ENCODE results near the gene DLGAP3. TPM values are rescaled to one million over a fixed set of nuclear protein-coding genes. Genes with fewer than 3 reads are reported as not detected.

Gene DLGAP3
- total RNA-seq, 1 experiment from 2014 or later, result 4.5 TPM

GRCh38 chr1:34930702-34931071, 1.2 kb upstream of the DLGAP3 start:
- DNase-seq (ENCODE audit: low spot score), result no peak
- in situ Hi-C loops (cut with HindIII; ENCODE audit: low sequenced_read_pairs), result loop anchor here (10.0 kb wide), 1 partner anchor 54 kb away; the partner anchor contains the start of gene TMEM35B

GRCh38 chr1:34929853-34930701, 627 bp upstream of the DLGAP3 start:
- DNase-seq (ENCODE audit: low spot score), result no peak

GRCh38 chr1:34928699-34929496, 552 bp downstream of the DLGAP3 start:
- no peak for DNase-seq (ENCODE audit: low spot score)

More at GRCh38 chr1:34929853-34930701, 627 bp upstream of the DLGAP3 start:
- in situ Hi-C loops (cut with HindIII; ENCODE audit: low sequenced_read_pairs), result loop anchor here (10.0 kb wide), 1 partner anchor 55 kb away; the partner anchor contains the start of gene TMEM35B

GRCh38 chr1:34928066-34928696, 1.3 kb downstream of the DLGAP3 start:
- peak; percentile 83 for DNase-seq (ENCODE audit: low spot score)
- in situ Hi-C loops (cut with HindIII; ENCODE audit: low sequenced_read_pairs), result no loop called here

More at GRCh38 chr1:34928699-34929496, 552 bp downstream of the DLGAP3 start:
- in situ Hi-C loops (cut with HindIII; ENCODE audit: low sequenced_read_pairs), result no loop called here

GRCh38 chr1:34927316-34927715, 2.1 kb downstream of the DLGAP3 start:
- DNase-seq (ENCODE audit: low spot score), result peak; percentile 4
- in situ Hi-C loops (cut with HindIII; ENCODE audit: low sequenced_read_pairs), result no loop called here

GRCh38 chr1:34926894-34927293, 2.6 kb downstream of the DLGAP3 start:
- DNase-seq (ENCODE audit: low spot score), result peak; percentile 7
- in situ Hi-C loops (cut with HindIII; ENCODE audit: low sequenced_read_pairs), result no loop called here

GRCh38 chr1:34926156-34926555, 3.3 kb downstream of the DLGAP3 start:
- in situ Hi-C loops (cut with HindIII; ENCODE audit: low sequenced_read_pairs), result no loop called here
- DNase-seq (ENCODE audit: low spot score), result peak; percentile 0

- peak; percentile 0 for DNase-seq (ENCODE audit: low spot score)
- in situ Hi-C loops (cut with HindIII; ENCODE audit: low sequenced_read_pairs), result no loop called here
Observed at GRCh38 chr1:34925730-34926129, 3.7 kb downstream of the DLGAP3 start.

- in situ Hi-C loops (cut with HindIII; ENCODE audit: low sequenced_read_pairs), result no loop called here
- DNase-seq (ENCODE audit: low spot score), result peak; percentile 12
Observed at GRCh38 chr1:34924759-34925555, 4.5 kb downstream of the DLGAP3 start.

- DNase-seq (ENCODE audit: low spot score), result peak; percentile 4
- in situ Hi-C loops (cut with HindIII; ENCODE audit: low sequenced_read_pairs), result no loop called here
Observed at GRCh38 chr1:34923490-34923889, 6.0 kb downstream of the DLGAP3 start.

GRCh38 chr1:34918977-34919561, 10.4 kb downstream of the DLGAP3 start:
- DNase-seq (ENCODE audit: low spot score), result no peak
- in situ Hi-C loops (cut with HindIII; ENCODE audit: low sequenced_read_pairs), result no loop called here

GRCh38 chr1:34918386-34918976, 11.0 kb downstream of the DLGAP3 start:
- no peak for DNase-seq (ENCODE audit: low spot score)
- in situ Hi-C loops (cut with HindIII; ENCODE audit: low sequenced_read_pairs), result no loop called here

GRCh38 chr1:34917017-34917416, 12.4 kb downstream of the DLGAP3 start:
- in situ Hi-C loops (cut with HindIII; ENCODE audit: low sequenced_read_pairs), result no loop called here
- peak; percentile 1 for DNase-seq (ENCODE audit: low spot score)

- in situ Hi-C loops (cut with HindIII; ENCODE audit: low sequenced_read_pairs), result no loop called here
- DNase-seq (ENCODE audit: low spot score), result no peak
Observed at GRCh38 chr1:34916104-34916503, 13.3 kb downstream of the DLGAP3 start.

GRCh38 chr1:34915521-34915920, 13.9 kb downstream of the DLGAP3 start:
- in situ Hi-C loops (cut with HindIII; ENCODE audit: low sequenced_read_pairs), result no loop called here
- DNase-seq (ENCODE audit: low spot score), result peak; percentile 14

- in situ Hi-C loops (cut with HindIII; ENCODE audit: low sequenced_read_pairs), result no loop called here
- DNase-seq (ENCODE audit: low spot score), result no peak
Observed at GRCh38 chr1:34914958-34915357, 14.5 kb downstream of the DLGAP3 start.

GRCh38 chr1:34911465-34911864, 18.0 kb downstream of the DLGAP3 start:
- DNase-seq (ENCODE audit: low spot score), result no peak
- in situ Hi-C loops (cut with HindIII; ENCODE audit: low sequenced_read_pairs), result no loop called here

GRCh38 chr1:34910425-34910824, 19.0 kb downstream of the DLGAP3 start:
- in situ Hi-C loops (cut with HindIII; ENCODE audit: low sequenced_read_pairs), result no loop called here
- DNase-seq (ENCODE audit: low spot score), result no peak

Data from G401 (cell line).